B cell (primary cell): ENCODE results near the gene NANS. TPM values are rescaled to one million over a fixed set of nuclear protein-coding genes. Genes with fewer than 3 reads are reported as not detected.

Experiments
- ATAC-seq: fragments of 200-7000 bp; cut with Tn5 transposase; one replicate; pipeline ENCODE4 v1.10.0; 2021; ENCODE audit warnings: low read depth, mild to moderate bottlenecking, moderate number of reproducible peaks, moderate library complexity
- CTCF ChIA-PET: fragments of 350-600 bp; sonication (Branson Sonifier 250); formaldehyde crosslinking; loops from one replicate; lab custom pipeline; 2021; ENCODE audit warnings: antibody characterized with exemption, inconsistent platforms; lab: Charles Lee
- POLR2A ChIA-PET: fragments of 350-600 bp; sonication (Branson Sonifier 250); formaldehyde crosslinking; loops from one replicate; lab custom pipeline; 2021; ENCODE audit warnings: antibody characterized with exemption; lab: Charles Lee
- DNase-seq: peaks from one replicate; pipeline ENCODE4 v3.0.0; 2013
- H2AFZ ChIP-seq: 2 replicates; pipeline ENCODE4 v1.6.1; 2012; ENCODE audit warnings: mild to moderate bottlenecking, low read depth, low read length; ENCODE audit not compliant: insufficient read depth, poor library complexity, severe bottlenecking
- H3K27ac ChIP-seq, 2 donors: 1 replicate in 1 of 2; 2 replicates in 1 of 2; pipeline ENCODE4 v1.5.1; 2012 to 2013; ENCODE audit warnings: low read length in 2 of 2, mild to moderate bottlenecking in 2 of 2, moderate library complexity in 1 of 2
- H3K27me3 ChIP-seq, 4 experiments: fragments of 200-600 bp in 1 of 4; sonication (generic) in 1 of 4; replicated peaks in 1 of 4; 1 replicate in 2 of 4; 2 replicates in 2 of 4; pipeline versions ENCODE4 v1.6.1 to v1.7.0; 2013 to 2016; ENCODE audit warnings: low read length in 3 of 4, mild to moderate bottlenecking in 2 of 4, mixed read lengths in 1 of 4, moderate library complexity in 1 of 4; ENCODE audit not compliant: insufficient read depth in 4 of 4, control insufficient read depth in 3 of 4; ENCODE audit errors: control extremely low read depth in 1 of 4
- H3K36me3 ChIP-seq, 2 experiments: replicated peaks in 1 of 2; 1 replicate in 1 of 2; 2 replicates in 1 of 2; pipeline versions ENCODE4 v1.6.1 to v1.7.1; 2013; ENCODE audit warnings: low read length in 1 of 2; ENCODE audit not compliant: insufficient read depth in 2 of 2, control insufficient read depth in 1 of 2; ENCODE audit errors: control extremely low read depth in 1 of 2, extremely low read depth in 1 of 2
- H3K4me1 ChIP-seq, 2 donors: fragments of 200-600 bp in 1 of 2; sonication (generic) in 1 of 2; 1 replicate in 1 of 2; 2 replicates in 1 of 2; pipeline versions ENCODE4 v1.5.1 to v1.6.1; 2013 to 2017; ENCODE audit warnings: low read length in 2 of 2; ENCODE audit not compliant: control insufficient read depth in 2 of 2, insufficient read depth in 2 of 2
- H3K4me2 ChIP-seq: replicated peaks from 2 replicates; pipeline ENCODE3; 2012; ENCODE audit warnings: mild to moderate bottlenecking, low read depth, low read length; ENCODE audit not compliant: poor library complexity, severe bottlenecking
- H3K4me3 ChIP-seq, 5 experiments: fragments of 200-600 bp in 1 of 5; sonication (generic) in 1 of 5; 1 replicate in 3 of 5; 2 replicates in 2 of 5; pipeline versions ENCODE4 v1.5.1 to v1.7.0; 2011 to 2016; ENCODE audit warnings: low read length in 4 of 5, mild to moderate bottlenecking in 4 of 5, low read depth in 2 of 5, control low read depth in 1 of 5, moderate library complexity in 1 of 5; ENCODE audit not compliant: insufficient read depth in 1 of 5; ENCODE audit errors: control extremely low read depth in 1 of 5, extremely low read depth in 1 of 5
- H3K79me2 ChIP-seq: fragments of 200-600 bp; sonication (generic); one replicate; pipeline ENCODE4 v1.6.0; 2016; ENCODE audit warnings: low read length; ENCODE audit not compliant: control insufficient read depth, insufficient read depth
- H3K9ac ChIP-seq: fragments of 200-600 bp; sonication (generic); 2 replicates; pipeline ENCODE4 v1.6.1; 2017; ENCODE audit warnings: mild to moderate bottlenecking, low read length, moderate library complexity
- H3K9me3 ChIP-seq, 3 donors: one replicate each; pipeline versions ENCODE4 v1.6.1 to v1.7.1; 2013; ENCODE audit warnings: low read length in 2 of 3; ENCODE audit not compliant: control insufficient read depth in 2 of 3, insufficient read depth in 1 of 3; ENCODE audit errors: control extremely low read depth in 1 of 3
- H4K20me1 ChIP-seq: 2 replicates; pipeline ENCODE4 v1.6.0; 2012; ENCODE audit warnings: mild to moderate bottlenecking, low read length; ENCODE audit not compliant: insufficient read depth, control insufficient read depth, poor library complexity, severe bottlenecking
- H3K27ac Mint-ChIP-seq: one replicate; pipeline ENCODE4 v1.8.0; 2021; ENCODE audit warnings: mixed read lengths
- H3K27me3 Mint-ChIP-seq: one replicate; pipeline ENCODE4 v1.8.0; 2021; ENCODE audit warnings: mixed read lengths
- H3K4me1 Mint-ChIP-seq: one replicate; pipeline ENCODE4 v1.8.0; 2021; ENCODE audit warnings: mixed read lengths
- H3K4me3 Mint-ChIP-seq: one replicate; pipeline ENCODE4 v1.8.0; 2021; ENCODE audit warnings: mixed read lengths
- H3K9me3 Mint-ChIP-seq: one replicate; pipeline ENCODE4 v1.8.0; 2022; ENCODE audit warnings: mixed read lengths; ENCODE audit not compliant: insufficient read depth
- CTCF ChIP-seq: fragments of 200-600 bp; IDR thresholded peaks from one replicate; pipeline ENCODE4 v1.8.0; 2022; ENCODE audit warnings: antibody characterized with exemption, mild to moderate bottlenecking
- EZH2 ChIP-seq: IDR thresholded peaks from 2 replicates; pipeline ENCODE4 v1.6.1; 2012; ENCODE audit warnings: borderline replicate concordance, low read depth, mild to moderate bottlenecking, moderate library complexity, low read length; ENCODE audit not compliant: insufficient read depth, poor library complexity, severe bottlenecking
- WGBS: methylation state at CpG from one replicate; pipeline ENCODE4 v1.1.5; 2013; ENCODE audit warnings: missing lambda C conversion rate; ENCODE audit not compliant: insufficient coverage; 5-methylcytosine and 5-hydroxymethylcytosine counted together
- intact Hi-C: fragments of 100-400 bp; cut with micrococcal nuclease; formaldehyde crosslinking; loops from one replicate; pipeline ENCODE4 v1.10.0; 2022
- polyA plus RNA-seq: library from polyadenylated mRNA; depleted of rRNA; stranded (reverse); fragments of >200 nt; gene quantifications from 2 replicates; pipeline ENCODE4 v1.2.3, GENCODE V29; 2012
- total RNA-seq, 2 donors: library from RNA; stranded (reverse); fragments of 120-200 nt in 1 of 2; gene quantifications; 1 replicate in 1 of 2; 2 replicates in 1 of 2; pipeline versions ENCODE4 v1.2.3 to v1.2.4, GENCODE V29; 2013 to 2022

Gene NANS
- total and polyA plus RNA-seq, 2 donors (not counting 1 experiment from before 2014, with no cell fraction given), result 14.2 to 14.9 TPM

- Histone ChIP-seq H3K4me1 (no peaks in the 10 kb centered on the region), H3K4me2 (no peak overlapping the region), H3K4me3 (no peak overlapping the region), H2AFZ (no peak overlapping the region), H4K20me1 (no peaks in the 10 kb centered on the region), H3K36me3 (peaks cover 0 to 46% of the 10 kb centered on the region in 2 experiments), H3K9ac (no peak overlapping the region), H3K9me3 (no peaks in the 10 kb centered on the region), H3K79me2 (no peaks in the 10 kb centered on the region), H3K27me3 (no peaks in the 10 kb centered on the region), H3K27ac (no peak overlapping the region)
- no peaks in the 10 kb centered on the region for H3K27me3 Mint-ChIP-seq
- no peaks in the 10 kb centered on the region for H3K9me3 Mint-ChIP-seq
- H3K27ac Mint-ChIP-seq, result no peak overlapping the region
- ATAC-seq (no peak), DNase-seq (no peak)
- H3K4me3 Mint-ChIP-seq, result no peak overlapping the region
- 83% methylated on average over 1 of the region's 1 CpG for WGBS
- no peak for TF ChIP-seq EZH2
- no peak for TF ChIP-seq CTCF
- peaks cover 2% of the 10 kb centered on the region for H3K4me1 Mint-ChIP-seq
- intact Hi-C loops, result no loop called here
- CTCF ChIA-PET, result interaction anchor here (1.4 to 1.6 kb wide), 2 partner anchors 11 to 94 kb away, joined by 4 to 6 read pairs; no protein-coding TSS in a partner anchor
- POLR2A ChIA-PET, result interaction anchor here (0.6 kb wide), 1 partner anchor 10 kb away, joined by 3 read pairs; no protein-coding TSS in a partner anchor
These were observed 39.2 kb upstream of the NANS start for GRCh38 chr9:98017306-98017705.

GRCh38 chr9:98018347-98018746 lies 38.2 kb upstream of the NANS start:
- Mint-ChIP-seq H3K9me3 (no peaks in the 10 kb centered on the region), H3K4me3 (no peak overlapping the region), H3K27me3 (no peaks in the 10 kb centered on the region), H3K4me1 (peaks cover 2% of the 10 kb centered on the region), H3K27ac (no peak overlapping the region)
- Histone ChIP-seq H3K4me2 (no peak overlapping the region), H3K27ac (no peak overlapping the region), H4K20me1 (no peaks in the 10 kb centered on the region), H3K4me3 (no peak overlapping the region), H3K9ac (no peak overlapping the region), H3K36me3 (peaks cover 0 to 37% of the 10 kb centered on the region in 2 experiments), H3K9me3 (no peaks in the 10 kb centered on the region), H3K79me2 (no peaks in the 10 kb centered on the region), H2AFZ (no peak overlapping the region), H3K27me3 (no peaks in the 10 kb centered on the region), H3K4me1 (no peaks in the 10 kb centered on the region)
- DNase-seq, result no peak
- intact Hi-C loops, result no loop called here
- no peak for TF ChIP-seq EZH2
- no peak for TF ChIP-seq CTCF
- POLR2A ChIA-PET, result no interaction called here
- CTCF ChIA-PET, result interaction anchor here (1.6 kb wide), 1 partner anchor 95 kb away, joined by 6 read pairs; no protein-coding TSS in a partner anchor
- no peak for ATAC-seq
- 97% methylated on average over 4 of the region's 5 CpGs for WGBS
